T1000 (cell line): ENCODE measurements around the gene SYT17.

ENCODE experiments used
- DNase-seq: peaks from one replicate; lab custom pipeline; 2025; ENCODE audit warnings: mixed read lengths; lab: John Stamatoyannopoulos, UW

Gene SYT17

DNA sequence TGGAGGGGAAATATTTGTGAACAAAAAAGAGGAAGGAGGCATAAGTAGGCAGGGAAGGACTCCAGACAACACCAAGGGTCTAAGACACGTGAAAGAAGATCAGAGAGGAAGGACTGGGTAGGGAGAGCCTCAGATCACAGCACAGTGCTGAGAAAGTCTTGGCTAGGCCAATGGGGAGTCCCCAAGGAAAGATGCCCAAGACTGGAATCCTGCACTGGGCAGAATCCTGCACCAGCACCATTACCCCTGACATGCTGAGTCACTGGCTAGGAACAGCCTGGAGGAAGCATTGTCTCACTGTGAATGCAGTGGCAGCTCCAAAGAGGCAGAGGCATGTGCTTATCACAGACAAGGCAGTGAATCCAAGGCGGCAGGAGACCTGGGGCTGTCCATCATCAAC, 136.7 kb downstream of the SYT17 start:
- no peak for DNase-seq

DNA sequence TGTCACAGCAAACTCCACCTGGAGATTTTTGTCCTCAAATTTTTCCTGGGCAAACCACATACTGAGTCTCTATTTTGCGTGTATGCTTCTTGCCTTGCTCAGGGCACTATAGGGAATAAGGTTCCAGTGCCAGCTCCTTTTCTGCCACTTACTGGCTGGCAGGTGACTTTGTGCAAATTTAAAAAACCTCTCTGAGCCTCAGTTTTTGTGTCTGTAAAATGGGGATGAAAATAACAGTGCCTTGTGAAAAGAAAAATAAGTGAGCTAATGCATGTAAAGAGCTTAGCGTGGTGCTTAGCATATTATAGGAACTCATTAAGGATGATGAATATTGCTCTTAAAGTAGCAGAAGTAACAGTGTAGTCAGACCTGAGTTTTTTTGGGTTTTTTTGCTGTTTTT, 137.4 kb downstream of the SYT17 start:
- DNase-seq, result no peak

DNA sequence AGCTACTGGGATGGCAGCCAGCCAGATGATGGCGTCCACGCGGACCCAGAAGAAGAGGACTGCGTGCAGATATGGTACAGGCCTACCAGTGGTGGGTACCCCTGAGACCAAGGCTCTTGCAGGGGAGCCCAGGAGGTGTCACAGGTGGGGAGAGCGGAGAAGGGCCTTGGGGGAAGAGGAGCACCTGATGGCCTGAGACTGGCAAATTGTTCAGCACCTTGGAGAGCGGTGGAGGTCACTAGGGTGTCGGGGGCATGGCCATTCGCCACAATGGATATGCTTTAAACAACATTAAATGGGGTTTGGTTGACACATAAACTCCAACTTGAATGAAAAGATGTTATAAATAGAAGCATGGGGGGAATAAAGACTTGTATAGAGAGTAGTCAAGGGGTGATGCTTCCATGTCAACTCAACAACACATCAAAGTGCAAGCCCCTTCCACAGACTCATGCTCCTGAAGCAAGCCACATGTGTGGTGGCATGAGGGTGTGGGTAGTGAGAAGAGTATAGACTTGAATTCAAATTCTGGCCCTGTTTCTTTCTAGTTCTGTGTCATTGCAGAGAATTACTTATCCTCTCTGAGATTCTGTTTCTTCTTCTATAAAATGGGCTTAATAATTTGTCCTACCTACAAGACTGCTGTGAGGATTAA, 139.7 kb downstream of the SYT17 start:
- DNase-seq, result no peak

DNA sequence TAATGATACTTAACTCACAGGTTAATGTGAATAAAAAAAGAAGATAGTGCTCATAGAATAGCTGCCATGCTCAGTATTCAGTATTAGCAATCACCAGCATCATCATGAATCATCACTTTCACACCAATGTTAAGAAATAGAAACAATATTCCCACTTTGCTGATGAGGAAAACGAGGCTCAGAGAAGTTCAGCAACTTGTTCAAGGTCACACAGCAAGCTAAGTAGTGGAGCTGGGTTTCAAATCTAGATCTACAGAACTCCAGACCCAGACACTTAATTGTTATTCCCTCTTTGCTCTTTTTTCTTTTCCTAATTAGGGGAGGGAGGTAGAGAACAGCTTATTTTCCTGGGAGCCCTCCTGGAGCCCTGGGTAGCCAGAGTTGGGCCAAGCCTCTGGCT, 140.4 kb downstream of the SYT17 start:
- DNase-seq, result no peak

GRCh38 chr16:19309178-19309577, 141.1 kb downstream of the SYT17 start:
- DNase-seq, result no peak

GRCh38 chr16:19314718-19315425, 146.8 kb downstream of the SYT17 start:
- no peak for DNase-seq

DNA sequence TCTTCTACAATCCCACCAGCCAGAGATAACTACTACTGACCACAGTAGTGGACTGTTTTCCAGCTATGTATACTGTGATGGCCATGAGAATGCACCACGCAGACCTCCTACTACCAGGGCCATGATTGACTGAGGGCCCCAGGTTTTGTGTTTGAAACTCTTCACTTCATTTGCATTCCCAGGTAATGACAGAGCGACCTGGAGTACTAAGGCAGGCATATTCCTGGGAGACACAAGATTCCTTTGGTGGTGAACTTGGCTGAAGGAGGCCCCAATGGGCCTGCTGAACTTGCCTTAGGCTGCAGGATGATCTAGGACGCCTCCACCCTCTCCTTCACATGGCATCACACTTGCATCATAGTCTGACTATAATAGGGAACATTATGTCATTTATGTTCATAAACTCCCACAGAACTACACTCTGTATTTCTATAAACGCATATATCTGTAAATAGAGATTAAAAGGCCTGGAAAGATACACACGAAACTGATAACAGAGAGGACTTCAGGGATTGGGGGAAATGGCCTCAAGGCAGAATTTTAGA, 147.9 kb downstream of the SYT17 start:
- no peak for DNase-seq

GRCh38 chr16:19316846-19317245, 148.8 kb downstream of the SYT17 start:
- DNase-seq, result no peak
